ENCODE results near the gene BIN1.
A peak's percentile ranks its signal among the peaks of the same experiment; 100 is the strongest.

The BIN1 gene

DNA sequence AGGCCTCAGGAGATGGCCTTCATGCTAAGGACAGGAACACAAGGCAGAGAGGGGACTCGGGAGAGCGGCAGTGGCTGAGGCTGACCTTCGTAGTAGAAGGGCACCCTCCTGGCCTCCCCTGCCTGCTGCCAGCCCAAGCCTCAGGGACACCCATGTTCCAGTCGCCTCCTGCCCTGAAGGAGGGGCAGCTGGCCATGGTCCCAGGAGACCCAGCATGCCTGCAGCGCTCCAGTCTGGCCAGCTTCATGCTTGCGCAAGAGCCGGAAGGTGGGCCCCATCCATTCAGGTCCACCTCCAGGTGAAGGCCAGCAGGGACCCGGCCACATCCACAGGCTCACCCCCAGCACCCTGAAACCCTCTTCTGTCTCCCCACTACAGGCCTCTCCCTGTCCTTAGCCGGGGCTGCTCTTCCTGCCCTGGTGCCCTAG, 35.0 kb downstream of the BIN1 start:
- DNase-seq, result no peak

DNA sequence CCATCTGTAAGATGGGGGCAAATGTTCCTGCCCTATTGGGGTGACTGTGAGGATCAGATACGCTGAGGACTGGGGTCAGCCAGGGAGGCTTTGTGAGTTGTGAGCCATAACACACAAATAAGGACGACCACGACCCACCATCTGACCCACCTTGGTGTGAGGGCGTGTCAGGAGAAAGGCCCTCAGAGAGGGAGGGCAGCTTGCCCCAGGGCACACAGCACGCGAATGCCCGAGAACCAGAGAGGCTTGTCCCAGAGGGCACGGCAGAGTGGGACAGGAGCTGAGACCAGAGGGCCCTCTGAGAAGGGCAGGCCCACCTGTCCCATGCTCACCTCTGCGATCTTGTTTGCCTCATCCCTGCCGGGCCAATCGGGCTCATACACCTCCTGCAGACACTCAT, 36.7 kb downstream of the BIN1 start:
- DNase-seq, result no peak

DNA sequence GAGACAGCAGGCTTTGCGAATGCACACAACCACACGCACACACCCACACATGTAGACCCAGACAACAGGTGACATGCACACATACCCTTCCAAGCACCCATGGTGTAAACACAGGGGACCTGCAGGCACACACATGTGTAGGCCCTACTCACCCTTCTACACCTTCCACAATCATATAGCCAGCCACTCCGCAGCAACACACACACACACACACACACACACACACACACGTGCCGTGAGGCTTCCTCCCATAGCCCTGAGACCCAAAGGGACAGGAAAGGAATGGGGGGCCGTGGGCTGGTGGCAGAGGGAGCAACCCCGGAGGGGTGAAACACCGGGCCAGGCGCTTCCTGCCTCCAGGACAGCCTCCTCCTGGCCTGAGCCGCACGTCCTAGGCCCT, 37.4 kb downstream of the BIN1 start:
- DNase-seq, result no peak

DNA sequence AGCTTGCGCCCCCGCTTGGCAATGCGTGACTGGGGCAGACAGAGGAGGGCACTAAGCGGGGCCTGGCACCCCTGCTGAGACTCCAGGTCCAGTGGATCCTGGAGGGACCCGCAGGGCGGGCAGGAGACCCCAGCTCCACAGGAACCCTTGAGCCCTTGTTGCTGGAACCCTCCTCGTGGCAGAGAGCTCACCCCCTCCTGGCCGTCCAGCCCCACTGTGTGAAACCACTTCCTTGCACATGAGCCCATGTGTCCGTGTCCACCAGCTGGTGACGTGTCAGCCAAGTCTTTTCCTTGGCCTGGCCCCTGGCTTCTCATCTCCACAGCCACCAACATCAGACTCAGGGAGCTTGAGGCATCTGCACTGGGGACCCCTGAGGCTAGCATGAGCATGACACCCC, 38.0 kb downstream of the BIN1 start:
- no peak for DNase-seq

DNA sequence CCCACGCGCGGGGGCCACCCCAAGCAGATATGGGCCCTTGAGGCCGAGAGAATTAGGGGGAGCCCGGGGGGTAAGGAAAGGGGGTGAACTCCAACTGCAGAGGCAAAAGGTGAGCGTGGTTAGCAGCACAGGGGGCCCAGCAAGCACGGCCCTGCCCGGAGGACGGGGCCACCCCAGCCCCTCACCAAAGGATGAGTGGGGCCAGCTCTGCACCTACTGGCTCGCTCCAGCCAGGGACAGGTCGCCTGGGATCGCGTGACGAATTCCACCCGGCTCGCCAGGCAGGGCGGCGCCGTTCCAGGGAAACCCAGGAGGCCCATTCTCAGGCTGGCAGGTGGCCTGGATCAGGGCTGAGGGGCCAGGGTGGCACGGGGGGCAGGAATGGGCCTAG, 38.6 kb downstream of the BIN1 start:
- DNase-seq, result no peak

DNA sequence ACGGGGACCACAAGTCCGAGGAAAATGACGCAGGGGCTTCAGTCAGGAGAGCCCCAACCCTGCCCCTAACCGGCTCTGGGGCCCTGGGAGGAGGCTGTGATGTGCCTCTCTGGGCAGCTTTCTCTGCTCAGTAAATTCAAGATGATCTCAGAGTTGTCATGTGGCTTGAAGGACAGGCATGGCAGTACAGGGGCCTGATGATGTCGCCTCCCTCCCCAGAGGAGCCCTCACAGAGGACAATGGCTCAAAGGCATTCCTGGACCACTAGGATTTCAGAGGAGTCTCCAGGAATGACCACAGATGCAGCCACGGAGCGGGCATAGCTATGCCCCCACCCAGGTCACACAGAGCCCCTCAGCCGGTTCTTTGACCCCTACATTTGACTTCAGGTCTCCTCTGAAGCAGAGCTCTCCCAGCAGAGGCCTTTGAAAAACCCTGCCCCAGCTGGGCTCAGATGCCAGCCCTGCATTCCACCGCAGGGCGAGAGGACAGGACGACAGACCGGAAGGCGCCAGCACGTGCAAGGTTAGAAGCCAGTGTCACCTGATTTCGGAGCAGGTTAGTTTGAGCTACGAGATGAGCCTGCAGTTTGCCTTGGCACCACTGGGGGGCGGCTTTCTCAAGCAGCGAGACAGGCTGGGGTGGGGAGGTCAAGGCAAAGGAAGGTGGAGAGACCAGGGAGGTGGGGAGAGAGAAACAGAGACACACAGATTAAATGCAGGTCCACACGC, 39.2 kb downstream of the BIN1 start:
- peak; percentile 52 to 63 for DNase-seq

DNA sequence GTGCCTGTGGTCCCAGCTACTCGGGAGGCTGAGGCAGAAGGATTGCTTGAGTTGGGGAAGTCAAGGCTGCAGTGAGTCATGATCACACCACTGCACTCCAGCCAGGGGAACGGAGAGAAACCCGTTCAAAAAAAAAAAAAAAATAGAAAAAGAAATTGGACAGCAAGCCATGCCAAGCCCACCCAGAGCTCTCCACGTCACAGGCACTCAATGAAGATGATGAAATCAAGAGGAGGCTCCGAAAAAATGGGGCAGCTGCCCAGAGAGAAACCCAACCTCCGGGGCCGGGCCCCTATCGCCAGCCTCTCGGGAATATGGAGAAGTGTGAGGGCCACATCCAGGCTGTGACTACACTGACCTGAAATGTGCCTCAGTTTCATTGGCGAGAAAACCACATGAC, 40.0 kb downstream of the BIN1 start:
- DNase-seq, result no peak

DNA sequence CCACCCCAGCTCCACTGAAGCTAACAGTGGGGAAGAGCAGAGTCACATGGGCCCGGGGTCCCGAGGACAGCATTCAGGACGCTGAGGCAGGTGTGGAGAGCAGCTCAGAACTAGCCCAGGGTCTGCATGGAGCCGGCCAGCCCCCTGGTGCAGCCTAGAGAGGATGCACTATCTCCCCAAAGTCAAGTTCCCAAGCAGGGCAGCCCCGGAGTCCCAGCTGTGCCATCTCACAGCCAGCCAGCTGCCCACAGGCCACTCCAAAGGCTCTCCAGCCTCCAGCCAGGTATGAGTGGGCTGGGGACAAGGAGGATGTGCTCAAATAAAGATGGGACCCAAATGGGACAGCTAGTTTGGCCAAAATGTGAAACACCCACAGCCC, 41.0 kb downstream of the BIN1 start:
- no peak for DNase-seq

DNA sequence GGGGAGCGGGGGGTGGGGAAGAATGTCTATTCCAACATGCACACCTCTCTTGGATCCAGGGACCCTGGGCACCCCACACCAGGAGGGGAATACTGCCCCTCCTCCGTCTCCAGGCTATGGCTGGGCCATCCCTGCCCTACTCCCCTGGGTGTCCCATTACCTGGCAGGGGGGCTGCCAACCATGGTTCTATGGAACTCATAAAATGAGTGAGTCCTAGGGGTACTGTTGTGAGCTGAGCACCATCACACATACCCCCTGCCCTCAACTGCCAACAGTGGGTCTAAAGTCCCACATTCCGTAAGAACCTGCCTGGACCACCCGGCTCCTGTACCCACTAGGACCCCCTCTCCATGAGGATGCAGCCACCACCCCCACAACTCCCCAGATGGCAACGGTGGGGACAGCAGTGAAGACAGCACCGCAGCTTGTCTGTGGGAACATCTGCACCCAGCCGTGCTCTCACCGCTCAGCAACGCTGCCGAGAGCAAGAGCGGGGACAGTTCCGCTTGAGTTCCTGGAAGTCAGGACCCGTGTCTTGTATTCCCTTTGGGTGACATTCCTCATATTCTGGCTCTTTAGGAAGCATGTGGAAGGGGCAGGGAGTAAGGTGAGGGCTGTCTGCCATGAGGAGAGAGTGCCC, 41.5 kb downstream of the BIN1 start:
- DNase-seq, result no peak

DNA sequence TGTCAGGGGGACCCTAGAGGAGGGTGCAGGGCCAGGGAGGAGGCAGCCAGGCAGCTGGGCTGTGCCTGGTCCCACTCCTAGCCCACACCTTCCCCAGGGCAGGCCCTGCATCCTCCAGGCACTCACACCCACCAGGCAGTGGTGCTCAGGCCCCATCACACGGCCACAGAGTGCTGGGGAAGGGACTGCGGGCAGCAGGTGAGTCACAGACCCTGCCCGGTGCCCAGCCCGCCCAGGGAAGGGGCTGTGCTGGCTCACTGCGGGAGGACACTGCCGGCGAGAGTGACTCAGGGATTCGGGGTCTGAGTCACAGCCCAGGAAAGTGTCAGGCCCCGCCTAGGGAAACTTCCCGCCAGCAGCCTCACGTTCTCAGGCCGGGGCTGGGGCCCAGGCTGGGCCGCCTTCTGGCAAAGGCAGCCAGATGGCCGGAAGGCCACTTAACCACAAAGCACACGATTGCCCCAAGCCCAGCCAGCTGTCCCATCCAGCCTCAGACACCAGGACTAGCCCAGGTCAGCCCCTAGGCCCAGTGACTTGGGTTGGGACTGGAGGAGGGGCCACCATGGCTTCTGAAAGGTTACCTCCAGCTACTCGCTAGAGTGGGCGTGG, 42.2 kb downstream of the BIN1 start:
- DNase-seq, result peak; percentile 78 to 81

DNA sequence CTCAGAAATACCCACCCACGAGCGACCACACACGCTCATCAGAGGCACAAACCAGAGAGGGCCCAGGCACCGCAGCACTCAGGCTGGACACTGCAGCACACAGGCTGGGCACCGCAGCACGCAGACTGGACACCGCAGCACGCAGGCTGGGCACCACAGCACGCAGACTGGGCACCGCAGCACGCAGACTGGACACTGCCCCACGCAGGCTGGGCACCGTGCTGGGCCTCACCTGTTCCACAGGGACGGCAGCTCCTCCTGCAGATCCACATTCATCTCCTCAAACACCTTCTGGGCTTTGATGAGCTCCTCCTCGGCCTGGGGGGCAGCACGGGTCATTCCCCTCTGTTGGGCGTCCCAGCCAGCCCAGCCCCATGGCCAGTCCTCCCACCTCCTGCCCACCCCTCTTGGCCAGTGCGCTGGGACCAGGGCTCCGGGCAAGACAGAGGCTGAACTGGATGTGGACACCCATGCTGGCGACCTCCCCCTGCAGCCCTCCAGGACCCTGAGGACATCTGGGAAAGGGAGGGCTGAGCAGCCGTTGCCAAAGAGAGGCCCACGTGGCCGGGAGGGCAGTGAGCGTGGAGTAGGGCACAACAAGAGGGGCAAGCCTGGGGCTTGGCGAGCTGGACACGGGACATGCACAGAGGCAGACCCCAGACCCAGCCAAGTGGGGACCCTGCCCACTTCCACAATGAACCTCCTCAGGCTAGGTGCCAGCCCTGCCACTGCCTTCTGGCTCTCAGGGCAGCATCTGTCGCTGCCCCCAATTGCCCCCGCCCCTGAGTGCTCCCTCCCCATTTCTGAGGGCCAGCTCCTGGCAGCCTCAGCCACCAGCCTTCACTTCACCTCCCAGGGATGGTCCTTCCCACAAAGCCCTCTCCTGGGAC, 43.0 kb downstream of the BIN1 start:
- no peak for DNase-seq

DNA sequence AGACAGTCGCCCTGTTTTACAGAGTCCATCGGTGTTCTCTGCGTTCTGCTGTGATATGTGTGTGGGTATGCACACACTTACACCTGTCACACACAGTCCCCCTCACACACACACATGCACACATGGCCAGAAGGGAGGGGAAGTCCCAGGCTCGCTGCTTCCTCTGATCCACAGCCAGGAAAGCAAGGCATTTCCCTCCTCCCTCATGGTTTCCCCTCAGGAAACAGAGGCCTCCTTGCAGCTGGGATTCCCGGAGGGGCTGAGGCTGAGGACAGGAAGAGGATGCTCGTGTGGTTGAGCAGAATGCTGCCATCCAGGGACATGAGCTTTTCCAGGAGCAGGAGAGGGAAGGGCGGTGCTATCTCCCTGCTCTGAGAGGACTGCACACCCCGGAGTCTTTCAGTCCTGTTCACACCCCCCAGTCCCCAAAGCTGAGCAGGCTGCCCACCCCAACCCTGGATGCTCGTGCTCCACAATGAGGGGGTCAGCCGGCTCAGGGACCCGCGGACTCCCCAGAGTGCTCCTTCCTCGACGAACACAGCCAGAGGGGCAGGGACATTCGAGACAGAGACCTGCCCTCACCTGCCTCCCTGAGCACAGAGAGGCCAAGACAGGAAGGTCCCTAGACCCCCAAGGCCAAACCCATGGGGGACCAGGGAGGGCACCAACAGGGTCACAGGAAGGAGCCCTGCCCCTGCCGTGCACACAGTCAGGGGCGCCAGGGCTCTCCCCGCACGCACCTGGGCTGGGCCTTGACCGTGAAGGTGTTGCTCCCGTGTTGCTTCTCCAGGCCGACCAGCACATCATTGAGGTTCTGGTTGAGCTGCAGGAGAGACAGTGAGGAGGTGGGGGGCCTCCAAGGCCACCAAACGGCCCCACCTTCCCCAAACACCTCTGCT, 45.3 kb downstream of the BIN1 start:
- DNase-seq, result peak; percentile 61 to 82

DNA sequence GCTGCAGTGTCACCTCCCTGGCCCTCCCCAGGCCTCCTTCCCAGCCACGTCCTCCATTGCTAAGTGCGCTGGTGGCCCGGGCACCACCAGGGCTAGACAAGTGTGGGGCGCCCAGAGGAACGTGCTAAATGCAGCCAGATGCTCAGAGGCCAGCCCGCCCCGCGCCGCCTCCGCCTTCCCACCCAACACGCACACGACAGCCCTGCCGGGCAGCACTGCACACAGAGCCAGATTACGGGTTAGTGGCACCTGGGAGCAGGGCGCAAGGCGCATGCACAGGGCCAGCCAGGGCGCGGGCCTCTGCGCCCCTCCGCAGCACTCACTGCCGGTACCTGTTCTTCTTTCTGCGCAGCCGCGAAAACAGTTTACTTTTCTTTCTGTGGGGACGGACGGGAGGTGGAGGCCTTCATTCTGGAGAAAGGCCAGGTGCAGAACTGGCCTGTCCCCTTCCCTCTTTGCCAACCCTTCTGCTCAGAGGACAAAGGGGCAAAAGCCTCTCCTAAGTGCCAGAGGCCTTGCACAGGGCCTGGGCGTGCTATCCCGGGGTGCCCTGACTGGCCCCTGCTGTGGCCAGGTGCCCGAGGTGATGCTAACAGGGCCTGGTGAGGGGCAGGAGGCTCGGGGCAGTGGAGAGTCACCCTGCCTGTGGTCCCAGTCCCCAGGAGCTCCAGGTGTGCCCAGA, 46.5 kb downstream of the BIN1 start:
- no peak for DNase-seq

DNA sequence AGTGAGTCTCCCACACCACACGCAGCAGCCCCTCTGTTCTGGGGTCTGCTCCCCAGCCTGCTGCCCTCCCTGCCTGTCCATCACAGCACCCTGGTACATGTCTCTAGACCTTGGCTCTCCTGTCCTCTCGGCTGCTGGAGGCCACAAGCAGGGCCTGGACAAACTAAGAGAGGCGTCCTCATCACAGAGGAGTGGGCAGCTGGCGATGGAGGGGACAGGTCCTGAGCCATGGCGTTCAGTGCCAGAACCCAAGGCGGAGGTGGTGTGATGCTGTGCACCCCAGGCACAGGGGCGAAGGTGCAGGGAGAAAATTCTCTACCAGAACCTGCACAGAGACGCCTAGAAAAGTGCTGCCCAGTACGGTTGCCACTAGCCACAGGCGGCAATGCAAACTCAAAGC, 47.4 kb downstream of the BIN1 start:
- no peak for DNase-seq

DNA sequence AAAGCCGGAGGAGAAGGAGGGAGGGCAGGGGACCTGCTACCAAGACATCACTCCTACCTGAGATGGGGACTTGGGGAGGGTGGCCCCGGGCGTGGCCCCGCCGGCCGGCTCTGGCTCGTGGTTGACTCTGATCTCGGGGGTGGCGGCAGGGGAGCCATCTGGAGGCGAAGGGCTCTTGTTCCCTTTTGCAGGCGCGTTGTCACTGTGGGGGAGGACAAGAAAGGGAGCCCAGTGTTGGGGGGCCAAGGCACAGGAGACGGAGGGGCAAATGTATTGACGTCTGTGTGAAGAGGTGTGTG, 48.1 kb downstream of the BIN1 start:
- DNase-seq, result no peak

DNA sequence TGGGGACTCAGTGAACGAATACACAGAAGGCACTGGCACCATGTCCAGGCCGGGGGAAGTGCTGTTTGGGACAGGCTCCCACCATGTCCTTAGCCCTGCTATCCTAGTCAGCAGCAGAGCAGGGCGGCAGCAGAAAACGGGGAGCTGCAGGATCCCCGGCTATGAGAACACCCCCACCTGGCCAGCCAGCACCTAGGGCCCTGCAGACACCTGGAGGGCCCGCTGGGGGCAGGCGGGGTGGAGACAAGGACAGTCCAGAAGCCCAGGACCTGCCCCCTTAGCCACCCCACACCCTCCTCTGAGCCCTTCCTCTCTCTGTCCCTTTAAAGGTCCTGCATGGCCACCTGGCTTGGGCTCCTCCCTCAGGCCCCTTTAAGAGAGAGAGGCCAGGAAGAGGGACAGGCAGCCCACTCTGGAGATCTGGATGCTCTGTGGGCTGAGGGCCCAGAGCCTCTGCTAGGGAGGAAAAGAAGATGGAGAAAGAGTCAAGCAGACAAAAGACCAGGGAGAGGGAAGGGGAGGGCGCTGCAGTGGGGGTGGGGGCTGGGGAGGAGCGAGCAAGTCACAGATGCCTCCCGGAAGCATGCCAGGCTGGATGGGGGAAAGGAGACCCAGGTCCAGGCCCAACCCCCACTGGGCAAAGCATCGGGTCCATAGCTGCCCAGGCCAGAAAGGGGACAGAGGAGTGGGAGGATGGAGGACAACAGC, 48.6 kb downstream of the BIN1 start:
- peak; percentile 94 to 98 for DNase-seq

DNA sequence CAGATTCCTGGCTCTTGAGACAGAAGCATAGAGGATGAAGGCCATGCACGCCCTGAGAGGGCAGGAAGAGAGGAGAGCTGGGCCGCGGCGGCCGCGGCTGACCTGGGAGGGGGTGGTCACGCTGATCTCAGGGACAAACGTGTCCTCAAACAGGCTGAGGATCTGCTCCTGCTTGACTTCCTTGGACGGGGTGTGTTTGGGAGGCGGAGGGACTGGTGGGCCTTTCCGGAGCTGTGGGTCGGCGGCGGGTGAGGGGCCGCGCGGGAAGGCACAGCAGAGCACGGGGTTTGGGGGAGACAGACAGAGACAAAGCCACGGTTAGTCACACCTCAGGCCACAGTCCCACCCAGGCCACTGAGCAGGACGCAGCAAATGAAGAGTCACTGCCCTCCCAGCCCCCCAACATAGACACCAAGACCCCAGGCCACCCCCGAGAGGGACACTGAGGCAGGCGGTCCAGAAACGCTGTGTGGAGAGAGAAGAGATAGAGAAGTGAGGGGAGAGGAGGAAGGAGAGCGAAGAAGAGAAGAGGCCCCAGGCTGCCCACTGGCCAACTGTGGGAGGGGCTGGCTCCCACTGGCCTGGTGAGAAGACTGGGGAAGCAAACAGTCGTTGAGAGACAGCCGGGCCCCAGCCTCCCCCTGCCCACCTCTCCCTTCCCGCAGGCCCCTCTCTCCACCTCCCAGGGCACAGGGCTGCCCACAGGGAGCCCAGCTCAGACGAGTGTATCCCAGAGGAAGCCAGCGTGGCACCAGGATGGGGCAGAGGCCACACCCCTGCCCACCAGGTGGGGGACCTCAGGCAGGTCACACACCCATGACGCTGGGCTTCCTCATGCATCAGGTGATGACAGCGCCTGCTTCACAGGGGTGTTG, 49.3 kb downstream of the BIN1 start:
- no peak for DNase-seq

DNA sequence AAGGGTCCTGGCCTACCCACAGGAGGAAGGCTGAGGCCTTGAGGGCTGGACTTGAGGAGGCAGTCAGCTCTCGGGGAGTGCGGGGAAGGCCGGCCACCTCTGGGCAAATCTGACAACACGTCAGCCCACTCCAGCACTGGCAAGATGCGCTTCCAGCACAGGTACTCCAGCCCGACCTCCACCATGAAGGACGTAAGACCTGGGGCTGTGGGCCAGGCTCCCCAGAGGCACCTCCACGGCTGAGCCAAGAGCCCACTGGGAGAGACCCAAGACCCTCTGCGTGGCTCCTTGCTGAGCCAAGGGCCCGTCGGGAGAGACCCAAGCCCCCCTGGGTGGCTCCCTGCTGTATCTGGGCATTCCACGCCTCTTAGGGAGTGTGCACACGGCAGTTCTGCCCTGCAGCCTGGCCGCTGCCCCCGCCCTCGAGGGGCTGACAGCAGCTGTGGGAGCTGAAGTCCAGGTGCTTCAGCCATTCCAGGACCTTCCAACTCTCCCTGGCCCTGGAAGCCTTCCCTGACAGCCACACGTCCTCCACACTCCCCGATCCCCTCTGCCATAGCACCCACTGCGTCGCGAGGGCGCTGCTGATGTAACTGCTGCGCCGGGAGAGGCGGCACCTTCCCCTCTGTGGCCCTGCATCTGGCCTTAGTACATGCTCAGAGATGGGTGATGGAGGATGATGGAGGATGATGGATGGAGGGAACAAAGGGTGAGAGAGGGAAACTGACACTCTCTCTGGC, 50.2 kb downstream of the BIN1 start:
- no peak for DNase-seq

DNA sequence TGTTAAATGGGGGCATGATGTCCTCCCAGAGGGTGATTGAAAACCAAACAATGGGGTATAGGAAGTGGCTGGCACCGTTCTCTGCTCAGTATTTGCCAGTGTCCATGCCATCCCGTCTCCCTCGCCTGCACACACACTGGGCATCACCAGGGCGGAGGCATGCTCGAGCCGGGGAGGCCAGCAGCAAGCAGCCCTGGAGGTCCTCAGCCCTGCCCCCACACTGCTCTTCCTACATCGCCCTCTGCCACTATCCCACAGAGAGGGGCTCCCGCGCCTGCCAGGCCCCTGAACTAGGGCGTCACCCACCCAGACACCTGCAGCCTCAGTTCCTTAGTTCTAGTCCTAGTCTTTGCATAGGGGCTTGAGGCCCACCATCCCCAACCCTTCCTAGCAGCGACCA, 50.9 kb downstream of the BIN1 start:
- no peak for DNase-seq

DNA sequence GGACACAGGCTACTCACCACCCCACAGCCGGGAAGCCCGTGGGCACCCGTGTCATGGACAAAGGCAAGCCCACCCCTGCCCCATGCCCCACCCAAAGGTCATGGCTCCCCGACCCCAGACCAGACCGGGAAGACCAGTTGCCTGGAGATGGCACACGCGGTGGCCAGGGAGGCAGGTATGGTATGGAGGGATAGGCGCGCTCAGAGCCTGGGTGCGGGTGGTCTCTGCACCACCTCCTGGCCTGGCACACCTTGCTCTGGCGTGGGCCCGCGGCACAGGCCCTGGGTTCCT, 51.2 kb downstream of the BIN1 start:
- DNase-seq, result no peak
